Lung microvascular endothelial cell (primary cell): ENCODE measurements around the gene PCDHGA3. TPM values are rescaled to one million over a fixed set of nuclear protein-coding genes. Genes with fewer than 3 reads are reported as not detected.
A peak's percentile ranks its signal among the peaks of the same experiment; 100 is the strongest.
"Not testable (repeated sequence)": the region's sequence is repeated elsewhere in the genome, so short reads cannot be mapped to it uniquely, and the experiment has no call there.

Source experiments
- DNase-seq, 2 donors: peaks; one replicate each; pipeline versions ENCODE4 v3.0.0 to v3.0.0-alpha.2; 2010; ENCODE audit warnings: low read depth in 2 of 2
- total RNA-seq: library from RNA; depleted of rRNA; stranded (reverse); fragments of >200 nt; gene quantifications from 2 replicates; pipeline ENCODE4 v1.2.1, GENCODE V29; 2014

PCDHGA3 gene
- total RNA-seq, 1 donor from 2014 or later: 0.40 TPM

- peak; percentile 40 to 52 for DNase-seq
Measured at GRCh38 chr5:141382469-141383294, 39.1 kb downstream of the PCDHGA3 start, which contains the start of gene PCDHGA7. Gene PCDHGA7 (plus strand): TSS chr5:141382742. CDS start chr5:141382900, 158 bp downstream.

DNA sequence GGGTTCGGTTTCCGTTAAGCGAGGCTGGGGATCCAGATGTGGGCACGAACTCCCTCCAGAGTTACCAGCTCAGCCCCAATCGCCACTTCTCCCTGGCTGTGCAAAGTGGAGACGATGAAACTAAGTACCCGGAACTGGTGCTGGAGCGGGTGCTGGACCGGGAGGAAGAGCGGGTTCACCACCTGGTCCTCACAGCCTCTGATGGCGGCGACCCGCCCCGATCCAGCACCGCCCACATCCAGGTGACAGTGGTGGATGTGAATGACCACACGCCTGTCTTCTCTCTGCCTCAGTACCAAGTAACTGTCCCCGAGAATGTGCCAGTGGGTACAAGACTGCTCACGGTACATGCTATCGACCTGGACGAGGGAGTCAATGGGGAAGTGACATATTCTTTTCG is 39.7 kb downstream of the PCDHGA3 start:
- no peak for DNase-seq

DNA sequence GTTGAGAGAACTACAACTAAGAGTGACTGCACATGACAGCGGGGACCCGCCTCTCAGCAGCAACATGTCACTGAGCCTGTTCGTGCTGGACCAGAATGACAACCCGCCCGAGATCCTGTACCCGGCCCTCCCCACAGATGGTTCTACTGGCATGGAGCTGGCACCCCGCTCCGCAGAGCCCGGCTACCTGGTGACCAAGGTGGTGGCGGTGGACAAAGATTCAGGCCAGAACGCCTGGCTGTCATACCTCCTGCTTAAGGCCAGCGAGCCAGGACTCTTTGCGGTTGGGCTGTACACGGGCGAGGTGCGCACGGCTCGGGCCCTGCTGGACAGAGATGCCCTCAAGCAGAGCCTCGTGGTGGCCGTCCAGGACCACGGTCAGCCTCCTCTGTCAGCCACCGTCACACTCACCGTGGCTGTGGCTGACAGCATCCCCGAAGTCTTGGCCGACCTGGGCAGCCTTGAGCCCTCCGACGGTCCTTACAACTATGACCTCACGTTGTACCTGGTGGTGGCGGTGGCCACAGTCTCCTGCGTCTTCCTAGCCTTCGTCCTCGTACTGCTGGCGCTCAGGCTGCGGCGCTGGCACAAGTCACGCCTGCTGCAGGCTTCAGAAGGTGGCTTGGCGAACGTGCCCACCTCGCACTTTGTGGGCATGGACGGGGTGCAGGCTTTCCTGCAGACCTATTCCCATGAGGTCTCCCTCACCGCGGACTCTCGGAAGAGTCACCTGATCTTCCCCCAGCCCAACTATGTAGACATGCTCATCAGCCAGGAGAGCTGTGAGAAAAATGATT is 41.0 kb downstream of the PCDHGA3 start:
- no peak for DNase-seq

DNA sequence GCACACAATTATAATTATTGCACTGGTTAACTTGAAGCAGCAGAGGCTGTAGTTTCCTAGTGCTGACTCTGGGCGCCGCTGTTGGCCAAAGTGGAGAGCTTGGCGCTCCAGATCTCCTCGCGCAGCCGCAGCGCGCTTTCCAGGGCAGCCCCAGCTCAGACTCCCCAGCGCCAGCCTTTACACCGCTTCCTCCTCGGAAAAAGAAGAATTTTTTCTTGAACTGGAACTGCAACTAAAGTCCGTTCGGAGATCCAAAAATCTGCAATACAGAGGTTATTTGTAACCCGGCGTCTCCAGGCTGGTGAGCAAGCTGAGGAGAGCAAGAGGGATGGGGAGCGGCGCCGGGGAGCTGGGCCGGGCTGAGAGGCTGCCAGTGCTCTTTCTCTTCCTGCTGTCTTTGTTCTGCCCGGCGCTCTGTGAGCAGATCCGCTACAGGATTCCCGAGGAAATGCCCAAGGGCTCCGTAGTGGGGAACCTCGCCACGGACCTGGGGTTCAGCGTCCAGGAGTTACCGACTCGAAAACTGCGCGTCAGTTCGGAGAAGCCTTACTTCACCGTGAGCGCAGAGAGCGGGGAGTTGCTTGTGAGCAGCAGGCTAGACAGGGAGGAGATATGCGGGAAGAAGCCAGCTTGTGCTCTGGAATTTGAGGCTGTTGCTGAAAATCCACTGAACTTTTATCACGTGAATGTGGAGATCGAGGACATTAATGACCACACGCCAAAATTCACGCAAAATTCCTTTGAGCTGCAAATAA is 44.1 kb downstream of the PCDHGA3 start, which contains the start of gene PCDHGB4:
Gene PCDHGB4, plus strand, starts transcription at position 142 of the 755 bp plus-strand sequence. Its CDS starts 187 bp downstream, at position 329.
- DNase-seq: peak; percentile 46 to 75

GRCh38 chr5:141388661-141389060 is 45.0 kb downstream of the PCDHGA3 start:
- no peak for DNase-seq

- no peak for DNase-seq
Measured at GRCh38 chr5:141389153-141390042, 45.8 kb downstream of the PCDHGA3 start.

- no peak for DNase-seq
Measured at GRCh38 chr5:141392429-141393198, 49.0 kb downstream of the PCDHGA3 start, which contains the start of gene PCDHGA8. Gene PCDHGA8 (plus strand): TSS chr5:141392633. CDS start chr5:141392814, 181 bp downstream.

GRCh38 chr5:141393267-141393666 is 49.6 kb downstream of the PCDHGA3 start:
- DNase-seq: no peak

DNA sequence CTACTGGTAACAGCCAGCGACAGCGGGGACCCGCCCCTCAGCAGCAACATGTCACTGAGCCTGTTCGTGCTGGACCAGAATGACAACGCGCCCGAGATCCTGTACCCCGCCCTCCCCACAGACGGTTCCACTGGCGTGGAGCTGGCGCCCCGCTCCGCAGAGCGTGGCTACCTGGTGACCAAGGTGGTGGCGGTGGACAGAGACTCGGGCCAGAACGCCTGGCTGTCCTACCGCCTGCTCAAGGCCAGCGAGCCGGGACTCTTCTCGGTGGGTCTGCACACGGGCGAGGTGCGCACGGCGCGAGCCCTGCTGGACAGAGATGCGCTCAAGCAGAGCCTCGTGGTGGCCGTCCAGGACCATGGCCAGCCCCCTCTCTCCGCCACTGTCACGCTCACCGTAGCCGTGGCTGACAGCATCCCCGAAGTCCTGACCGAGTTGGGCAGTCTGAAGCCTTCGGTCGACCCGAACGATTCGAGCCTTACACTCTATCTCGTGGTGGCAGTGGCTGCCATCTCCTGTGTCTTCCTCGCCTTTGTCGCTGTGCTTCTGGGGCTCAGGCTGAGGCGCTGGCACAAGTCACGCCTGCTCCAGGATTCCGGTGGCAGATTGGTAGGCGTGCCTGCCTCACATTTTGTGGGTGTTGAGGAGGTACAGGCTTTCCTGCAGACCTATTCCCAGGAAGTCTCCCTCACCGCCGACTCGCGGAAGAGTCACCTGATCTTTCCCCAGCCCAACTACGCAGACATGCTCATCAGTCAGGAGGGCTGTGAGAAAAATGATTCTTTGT is 51.0 kb downstream of the PCDHGA3 start:
- not testable (repeated sequence) for DNase-seq

Other genes starting within 250 kb of the PCDHGA3 start
- gene PCDHB2, start 249.2 kb upstream of the PCDHGA3 start, total RNA-seq: 1.3 and 2.2 TPM in 2 replicates
- 0.22 and 0.60 TPM in 2 replicates for gene PCDHB3, start 243.4 kb upstream of the PCDHGA3 start, total RNA-seq
- 0.20 and 0.22 TPM in 2 replicates for gene PCDHB4, start 222.0 kb upstream of the PCDHGA3 start, total RNA-seq
- gene PCDHB5, start 208.6 kb upstream of the PCDHGA3 start, total RNA-seq: 0.87 and 1.8 TPM in 2 replicates
- under 0.01 and 0.20 TPM in 2 replicates for gene PCDHB6, start 193.8 kb upstream of the PCDHGA3 start, total RNA-seq
- 0.44 and 2.4 TPM in 2 replicates for gene PCDHB7, start 171.2 kb upstream of the PCDHGA3 start, total RNA-seq
- 0.40 and 0.44 TPM in 2 replicates for gene PCDHB8, start 166.0 kb upstream of the PCDHGA3 start, total RNA-seq
- 0.22 and 0.99 TPM in 2 replicates for gene PCDHB16, start 161.4 kb upstream of the PCDHGA3 start, total RNA-seq
- 0.22 and 0.40 TPM in 2 replicates for gene PCDHB9, start 156.7 kb upstream of the PCDHGA3 start, total RNA-seq
- 0.44 and 1.8 TPM in 2 replicates for gene PCDHB10, start 151.5 kb upstream of the PCDHGA3 start, total RNA-seq
- 0.44 and 1.8 TPM in 2 replicates for gene PCDHB11, start 144.2 kb upstream of the PCDHGA3 start, total RNA-seq
- 0.44 and 1.4 TPM in 2 replicates for gene PCDHB12, start 135.1 kb upstream of the PCDHGA3 start, total RNA-seq
- gene PCDHB13, start 129.9 kb upstream of the PCDHGA3 start, total RNA-seq: 0.87 and 2.6 TPM in 2 replicates
- 1.1 and 1.4 TPM in 2 replicates for gene PCDHB14, start 120.5 kb upstream of the PCDHGA3 start, total RNA-seq
- 0.44 and 1.4 TPM in 2 replicates for gene PCDHB15, start 98.4 kb upstream of the PCDHGA3 start, total RNA-seq
- gene SLC25A2, start 39.8 kb upstream of the PCDHGA3 start, total RNA-seq: under 0.01 and 0.20 TPM in 2 replicates
- 56.7 and 63.5 TPM in 2 replicates for gene TAF7, start 23.0 kb upstream of the PCDHGA3 start, total RNA-seq
- 0.40 and 0.44 TPM in 2 replicates for gene PCDHGA1, start 13.3 kb upstream of the PCDHGA3 start, total RNA-seq
- gene PCDHGA2, start 5.1 kb upstream of the PCDHGA3 start, total RNA-seq: 0.65 and 0.79 TPM in 2 replicates
- 0.87 and 1.6 TPM in 2 replicates for gene PCDHGB1, start 6.3 kb downstream of the PCDHGA3 start, total RNA-seq
- gene PCDHGA4, start 11.2 kb downstream of the PCDHGA3 start, total RNA-seq: 2.0 TPM in 2 replicates
- gene PCDHGB2, start 16.2 kb downstream of the PCDHGA3 start, total RNA-seq: 1.3 and 1.4 TPM in 2 replicates
- gene PCDHGA5, start 20.3 kb downstream of the PCDHGA3 start, total RNA-seq: 0.44 and 0.60 TPM in 2 replicates
- 2.0 and 3.8 TPM in 2 replicates for gene PCDHGB3, start 26.4 kb downstream of the PCDHGA3 start, total RNA-seq
- 1.7 and 2.4 TPM in 2 replicates for gene PCDHGA6, start 30.1 kb downstream of the PCDHGA3 start, total RNA-seq
- gene PCDHGA7, start 38.9 kb downstream of the PCDHGA3 start, total RNA-seq: 0.65 and 0.99 TPM in 2 replicates
- gene PCDHGB4, start 43.9 kb downstream of the PCDHGA3 start, total RNA-seq: 8.3 and 10.1 TPM in 2 replicates
- gene PCDHGA8, start 48.8 kb downstream of the PCDHGA3 start, total RNA-seq: 1.1 and 1.2 TPM in 2 replicates
- gene PCDHGB5, start 54.1 kb downstream of the PCDHGA3 start, total RNA-seq: 7.4 and 9.5 TPM in 2 replicates
- gene PCDHGA9, start 58.9 kb downstream of the PCDHGA3 start, total RNA-seq: 0.87 and 2.2 TPM in 2 replicates
- gene PCDHGB6, start 64.2 kb downstream of the PCDHGA3 start, total RNA-seq: 1.3 and 2.4 TPM in 2 replicates
- 2.6 and 5.0 TPM in 2 replicates for gene PCDHGA10, start 69.2 kb downstream of the PCDHGA3 start, total RNA-seq
- gene PCDHGB7, start 73.8 kb downstream of the PCDHGA3 start, total RNA-seq: 4.1 and 6.2 TPM in 2 replicates
- gene PCDHGA11, start 77.2 kb downstream of the PCDHGA3 start, total RNA-seq: 4.1 and 4.4 TPM in 2 replicates
- 1.8 and 2.8 TPM in 2 replicates for gene PCDHGA12, start 86.7 kb downstream of the PCDHGA3 start, total RNA-seq
- gene PCDHGC3, start 132.1 kb downstream of the PCDHGA3 start, total RNA-seq: 10.2 and 10.9 TPM in 2 replicates
- gene PCDHGC4, start 141.2 kb downstream of the PCDHGA3 start, total RNA-seq: 0.65 and 0.79 TPM in 2 replicates
- gene PCDHGC5, start 145.3 kb downstream of the PCDHGA3 start, total RNA-seq: under 0.01 and 0.40 TPM in 2 replicates